H1 (cell line): ENCODE measurements around the gene SSPN. TPM values are rescaled to one million over a fixed set of nuclear protein-coding genes. Genes with fewer than 3 reads are reported as not detected.

Source experiments
- CTCF ChIA-PET: fragments of 300-600 bp; sonication (Branson Sonifier 250); formaldehyde crosslinking; loops from one replicate; lab custom pipeline; 2021; ENCODE audit not compliant: partially characterized antibody; lab: Charles Lee
- POLR2A ChIA-PET: fragments of 300-600 bp; sonication (Branson Sonifier 250); formaldehyde crosslinking; loops from one replicate; lab custom pipeline; 2021; ENCODE audit warnings: inconsistent platforms; ENCODE audit not compliant: partially characterized antibody; lab: Charles Lee
- DNase-seq, 2 experiments: peaks; one replicate each; pipeline versions ENCODE4 v3.0.0 to v3.0.0-alpha.2; 2010 to 2022; ENCODE audit warnings: low spot score in 2 of 2, low read depth in 1 of 2, mixed read lengths in 1 of 2
- FAIRE-seq: peaks from 2 replicates; lab custom pipeline; 2011; peaks lifted over from hg19 to GRCh38; lab: Jason Lieb, UNC
- H2AFZ ChIP-seq: 2 replicates; pipeline ENCODE4 v1.8.1; 2012; ENCODE audit warnings: low read length, inconsistent platforms
- H2AK5ac ChIP-seq: 2 replicates; pipeline ENCODE4 v1.6.1; 2013; ENCODE audit warnings: low read depth, low read length
- H2BK120ac ChIP-seq: replicated peaks from 2 replicates; pipeline ENCODE3; 2013; ENCODE audit warnings: low read depth, low read length, inconsistent platforms
- H2BK12ac ChIP-seq: 2 replicates; pipeline ENCODE4 v1.6.1; 2013; ENCODE audit warnings: low read depth, low read length
- H2BK15ac ChIP-seq: 2 replicates; pipeline ENCODE4 v1.6.1; 2013; ENCODE audit warnings: low read length
- H2BK20ac ChIP-seq: 2 replicates; pipeline ENCODE4 v1.6.1; 2013; ENCODE audit warnings: low read length
- H2BK5ac ChIP-seq: 2 replicates; pipeline ENCODE4 v1.6.1; 2013; ENCODE audit warnings: low read depth, low read length
- H3K14ac ChIP-seq: 2 replicates; pipeline ENCODE4 v1.6.1; 2013; ENCODE audit warnings: inconsistent platforms; ENCODE audit not compliant: insufficient read length
- H3K18ac ChIP-seq: 2 replicates; pipeline ENCODE4 v1.6.1; 2013; ENCODE audit warnings: low read length; ENCODE audit errors: extremely low read depth
- H3K23ac ChIP-seq: 2 replicates; pipeline ENCODE4 v1.6.1; 2013; ENCODE audit warnings: inconsistent platforms; ENCODE audit not compliant: insufficient read length
- H3K23me2 ChIP-seq: 2 replicates; pipeline ENCODE4 v1.6.1; 2013; ENCODE audit warnings: low read depth, low read length
- H3K27ac ChIP-seq: 2 replicates; pipeline ENCODE4 v1.6.1; 2011; ENCODE audit warnings: low read depth, low read length, inconsistent platforms
- H3K27me3 ChIP-seq, 4 experiments: replicated peaks in 1 of 4; 1 replicate in 1 of 4; 2 replicates in 3 of 4; pipeline versions ENCODE4 v1.6.1 to v1.8.1; 2011 to 2013; ENCODE audit warnings: low read length in 3 of 4, mild to moderate bottlenecking in 3 of 4, inconsistent platforms in 2 of 4, mixed read lengths in 2 of 4, moderate library complexity in 1 of 4; ENCODE audit not compliant: control insufficient read depth in 3 of 4, insufficient read depth in 3 of 4; ENCODE audit errors: extremely low read depth in 1 of 4
- H3K36me3 ChIP-seq, 4 experiments: 2 replicates each; pipeline versions ENCODE4 v1.6.1 to v1.8.1; 2011 to 2013; ENCODE audit warnings: mild to moderate bottlenecking in 4 of 4, low read length in 3 of 4, moderate library complexity in 2 of 4, control low read depth in 1 of 4, inconsistent platforms in 1 of 4; ENCODE audit not compliant: insufficient read depth in 4 of 4, control insufficient read depth in 2 of 4
- H3K4ac ChIP-seq: replicated peaks from 2 replicates; pipeline ENCODE3; 2013; ENCODE audit warnings: low read length, low read depth, mixed read lengths, inconsistent platforms; ENCODE audit not compliant: insufficient read length
- H3K4me1 ChIP-seq, 4 experiments: replicated peaks in 1 of 4; 1 replicate in 1 of 4; 2 replicates in 3 of 4; pipeline versions ENCODE4 v1.6.1 to v1.8.1; 2011 to 2013; ENCODE audit warnings: low read length in 3 of 4, inconsistent platforms in 2 of 4, mixed read lengths in 1 of 4; ENCODE audit not compliant: insufficient read depth in 4 of 4, control insufficient read depth in 3 of 4
- H3K4me2 ChIP-seq, 2 experiments: 2 replicates each; pipeline versions ENCODE4 v1.6.1 to v1.8.1; 2011 to 2013; ENCODE audit warnings: low read depth in 2 of 2, low read length in 2 of 2, control low read depth in 1 of 2, inconsistent platforms in 1 of 2, mild to moderate bottlenecking in 1 of 2; ENCODE audit not compliant: insufficient read depth in 1 of 2
- H3K4me3 ChIP-seq, 4 experiments: fragments of 200-600, 300-600 bp in 1 of 4; sonication (generic), shearing (Covaris generic), sonication (Bioruptor Twin) in 1 of 4; 2 replicates each; pipeline versions ENCODE4 v1.5.1 to v1.8.1; 2011 to 2016; ENCODE audit warnings: low read length in 4 of 4, low read depth in 3 of 4, control low read depth in 2 of 4, inconsistent platforms in 2 of 4, mild to moderate bottlenecking in 2 of 4, mixed read lengths in 1 of 4, moderate library complexity in 1 of 4; ENCODE audit not compliant: insufficient read depth in 2 of 4; ENCODE audit errors: extremely low read depth in 1 of 4
- H3K56ac ChIP-seq: replicated peaks from 2 replicates; pipeline ENCODE3; 2013; ENCODE audit warnings: low read depth, mild to moderate bottlenecking, mixed read lengths, low read length, inconsistent platforms; ENCODE audit not compliant: insufficient read length
- H3K79me1 ChIP-seq: 2 replicates; pipeline ENCODE4 v1.6.1; 2013; ENCODE audit warnings: low read depth, low read length, control low read depth
- H3K79me2 ChIP-seq, 2 experiments: 2 replicates each; pipeline versions ENCODE4 v1.6.1 to v1.8.1; 2012 to 2013; ENCODE audit warnings: low read length in 2 of 2, mild to moderate bottlenecking in 2 of 2, inconsistent platforms in 1 of 2; ENCODE audit not compliant: insufficient read depth in 2 of 2, control insufficient read depth in 1 of 2
- H3K9ac ChIP-seq, 4 experiments: replicated peaks in 1 of 4; 1 replicate in 1 of 4; 2 replicates in 3 of 4; pipeline versions ENCODE4 v1.6.1 to v1.8.1; 2011 to 2013; ENCODE audit warnings: low read depth in 3 of 4, low read length in 3 of 4, control low read depth in 2 of 4, mild to moderate bottlenecking in 2 of 4, moderate library complexity in 2 of 4, inconsistent platforms in 1 of 4; ENCODE audit errors: extremely low read depth in 1 of 4
- H3K9me3 ChIP-seq, 2 experiments: 2 replicates each; pipeline versions ENCODE4 v1.6.1 to v1.8.1; 2012 to 2013; ENCODE audit warnings: mild to moderate bottlenecking in 2 of 2, moderate library complexity in 2 of 2, control low read depth in 1 of 2, inconsistent platforms in 1 of 2, low read depth in 1 of 2, low read length in 1 of 2, mixed read lengths in 1 of 2; ENCODE audit not compliant: insufficient read depth in 2 of 2
- H4K20me1 ChIP-seq, 2 experiments: replicated peaks in 1 of 2; 2 replicates each; pipeline versions ENCODE3 to v1.8.1; 2011 to 2013; ENCODE audit warnings: inconsistent platforms in 2 of 2, low read length in 2 of 2, mild to moderate bottlenecking in 1 of 2; ENCODE audit not compliant: insufficient read depth in 2 of 2, control insufficient read depth in 1 of 2
- H4K5ac ChIP-seq: 2 replicates; pipeline ENCODE4 v1.6.1; 2013; ENCODE audit warnings: low read length, low read depth, mixed read lengths, inconsistent platforms; ENCODE audit not compliant: insufficient read length
- H4K8ac ChIP-seq: 2 replicates; pipeline ENCODE4 v1.8.0; 2013; ENCODE audit warnings: mild to moderate bottlenecking, moderate library complexity, low read length, inconsistent platforms; ENCODE audit not compliant: insufficient read depth; ENCODE audit errors: extremely low read depth
- H4K91ac ChIP-seq: replicated peaks from 2 replicates; pipeline ENCODE3; 2013; ENCODE audit warnings: low read length, mixed read lengths, inconsistent platforms; ENCODE audit not compliant: insufficient read length
- ATF2 ChIP-seq: IDR thresholded peaks from 2 replicates; pipeline ENCODE4 v1.6.1; 2012; ENCODE audit warnings: low read length, inconsistent platforms
- CBX5 ChIP-seq: fragments of 300-800, 300-1000 bp; sonication (generic); IDR thresholded peaks from 2 replicates; pipeline ENCODE4 v1.7.1; 2016; ENCODE audit warnings: antibody characterized with exemption, low read length, low read depth
- CBX8 ChIP-seq: fragments of 300-800, 300-1000 bp; sonication (generic); IDR thresholded peaks from 2 replicates; pipeline ENCODE4 v1.7.1; 2016; ENCODE audit warnings: low read depth, low read length, borderline replicate concordance
- CHD1 ChIP-seq: IDR thresholded peaks from 2 replicates; pipeline ENCODE4 v1.6.1; 2012; ENCODE audit warnings: low read depth, low read length, improper control_type of control experiment
- CREB1 ChIP-seq: IDR thresholded peaks from 2 replicates; pipeline ENCODE4 v1.6.1; 2012; ENCODE audit warnings: inconsistent platforms
- CTBP2 ChIP-seq: IDR thresholded peaks from 2 replicates; pipeline ENCODE4 v1.7.0; 2011; ENCODE audit warnings: borderline replicate concordance, mild to moderate bottlenecking, moderate library complexity, mixed read lengths, low read length; ENCODE audit not compliant: insufficient read depth, insufficient read length
- EP300 ChIP-seq, 2 experiments: IDR thresholded peaks; 1 replicate in 1 of 2; 2 replicates in 1 of 2; pipeline ENCODE4 v1.6.1; 2011 to 2012; ENCODE audit warnings: low read depth in 2 of 2, low read length in 2 of 2, mild to moderate bottlenecking in 2 of 2, borderline replicate concordance in 1 of 2, inconsistent platforms in 1 of 2, moderate library complexity in 1 of 2
- GABPA ChIP-seq: IDR thresholded peaks from 2 replicates; pipeline ENCODE4 v1.6.1; 2011; ENCODE audit warnings: mild to moderate bottlenecking, low read length, moderate library complexity, borderline replicate concordance; ENCODE audit not compliant: insufficient read depth
- GTF2F1 ChIP-seq: IDR thresholded peaks from 2 replicates; pipeline ENCODE4 v1.6.1; 2012; ENCODE audit warnings: low read depth, low read length, improper control_type of control experiment, borderline replicate concordance
- POLR2A ChIP-seq, 2 experiments: IDR thresholded peaks; 1 replicate in 1 of 2; 2 replicates in 1 of 2; pipeline ENCODE4 v1.6.1; 2011; ENCODE audit warnings: low read depth in 2 of 2, low read length in 2 of 2, mild to moderate bottlenecking in 2 of 2; ENCODE audit errors: control extremely low read depth in 1 of 2
- SIN3A ChIP-seq, 2 experiments: IDR thresholded peaks in 1 of 2; conservative IDR thresholded peaks in 1 of 2; 2 replicates each; pipeline ENCODE4 v1.6.1; 2011 to 2012; ENCODE audit warnings: low read length in 2 of 2, improper control_type of control experiment in 1 of 2, low read depth in 1 of 2, mild to moderate bottlenecking in 1 of 2
- WGBS, 2 experiments: shearing (Covaris generic) in 1 of 2; methylation state at CpG; one replicate each; pipeline versions ENCODE4 v1.1.6 to v1.1.7; 2013 to 2015; ENCODE audit warnings: low lambda C conversion rate in 2 of 2, mixed read lengths in 2 of 2, inconsistent platforms in 1 of 2, low coverage in 1 of 2, missing lambda C conversion rate in 1 of 2; ENCODE audit not compliant: insufficient replicate concordance in 2 of 2, insufficient coverage in 1 of 2, insufficient read length in 1 of 2; ENCODE audit errors: extremely low coverage in 1 of 2, missing lambda C conversion rate in 1 of 2; 5-methylcytosine and 5-hydroxymethylcytosine counted together
- polyA plus RNA-seq, 7 experiments: library from polyadenylated mRNA; depleted of rRNA in 3 of 7; stranded (reverse) in 5 of 7; unstranded in 2 of 7; fragments of >200 nt in 5 of 7; fragments of 200-250 nt in 2 of 7; gene quantifications; 1 replicate in 5 of 7; 2 replicates in 1 of 7; 4 replicates in 1 of 7; pipeline versions ENCODE4 v1.2.1 to v1.2.3, GENCODE V29; 2011 to 2013; ENCODE audit warnings: missing spikeins in 2 of 7, mixed read lengths in 2 of 7
- total RNA-seq: library from RNA; stranded (reverse); fragmentation: NEBNext Ultra II Directional; extraction: Animal tissue kit (Norgen Biotek cat#: 25700); gene quantifications from 2 replicates; pipeline ENCODE4 v1.2.1, GENCODE V29; 2021

The SSPN gene
- total and polyA plus RNA-seq, 2 of the 8 experiments (the other 6 are each of a cell fraction or from before 2014, with no cell fraction given), result 0.86 to 1.8 TPM

- DNase-seq (no peak), FAIRE-seq (no peak)
- H3K36me3 ChIP-seq, result no peaks in the 10 kb centered on the region
- H4K20me1 ChIP-seq, result no peaks in the 10 kb centered on the region
- no peak overlapping the region for H2BK5ac ChIP-seq
- CTCF ChIA-PET, result interaction anchor here (0.8 to 1.4 kb wide), 2 partner anchors 42 to 132 kb away, joined by 3 to 4 read pairs; no protein-coding TSS in a partner anchor
- H3K4me3 ChIP-seq, result no peak overlapping the region
- no peak overlapping the region for H3K18ac ChIP-seq
- H3K79me2 ChIP-seq, result no peaks in the 10 kb centered on the region
- H3K4me2 ChIP-seq, result no peak overlapping the region
- H2BK12ac ChIP-seq, result no peak overlapping the region
- H3K56ac ChIP-seq, result no peak overlapping the region
- H3K14ac ChIP-seq, result no peak overlapping the region
- 92% methylated on average over 7 of the region's 7 CpGs; no CpG with 5 or more reads in 1 of the 2 experiments for WGBS, 2 experiments
- no peak overlapping the region for H3K27ac ChIP-seq
- no peak overlapping the region for H3K9ac ChIP-seq
- no peak overlapping the region for H3K4ac ChIP-seq
- no peaks in the 10 kb centered on the region for H3K4me1 ChIP-seq
- no peak overlapping the region for H4K8ac ChIP-seq
- H2AFZ ChIP-seq, result no peak overlapping the region
- no peaks in the 10 kb centered on the region for H3K27me3 ChIP-seq
- no peak overlapping the region for H2BK120ac ChIP-seq
- no peak overlapping the region for H4K5ac ChIP-seq
- peaks cover 10 to 14% of the 10 kb centered on the region in 2 experiments; a peak in 2 of 4 replicates for H3K9me3 ChIP-seq
- no peak overlapping the region for H3K23ac ChIP-seq
- H2BK15ac ChIP-seq, result no peak overlapping the region
- H2AK5ac ChIP-seq, result no peak overlapping the region
- no peaks in the 10 kb centered on the region for H3K23me2 ChIP-seq
- H4K91ac ChIP-seq, result no peak overlapping the region
- no peak overlapping the region for H2BK20ac ChIP-seq
- no peaks in the 10 kb centered on the region for H3K79me1 ChIP-seq
- POLR2A ChIA-PET, result no interaction called here
- TF ChIP-seq GTF2F1, result no peak
- TF ChIP-seq ATF2, result no peak
- no peak for TF ChIP-seq SIN3A (conservative IDR thresholded peaks at IDR 0.05 in 1 of 2, IDR thresholded peaks at IDR 0.05 in 1 of 2; ENCODE audit: low read depth in 1 of 2, low read length in 2 of 2)
- no peak for TF ChIP-seq CBX5
- no peak for TF ChIP-seq CHD1
- TF ChIP-seq GABPA, result no peak
- TF ChIP-seq POLR2A (IDR thresholded peaks at IDR 0.05; ENCODE audit: control extremely low read depth in 1 of 2, low read depth in 2 of 2, low read length in 2 of 2), result no peak
- TF ChIP-seq CREB1, result no peak
- TF ChIP-seq CBX8, result no peak
- no peak for TF ChIP-seq EP300 (IDR thresholded peaks at IDR 0.05; ENCODE audit: borderline replicate concordance in 1 of 2, low read depth in 2 of 2, low read length in 2 of 2)
- no peak for TF ChIP-seq CTBP2
These were observed 60.7 kb downstream of the SSPN start for GRCh38 chr12:26255893-26256645.
